GM18951 (cell line): ENCODE results near the gene PPIL1.

Experiments
- POLR2A ChIP-seq: IDR thresholded peaks from 4 replicates; pipeline ENCODE4 v1.6.1; 2011; ENCODE audit warnings: mild to moderate bottlenecking; ENCODE audit not compliant: insufficient read length, insufficient read depth; ENCODE audit errors: extremely low read depth
- in situ Hi-C: fragments of 300-500 bp; cut with MboI; formaldehyde crosslinking; loops from one replicate; pipeline ENCODE4 v1.12.0; 2022; ENCODE audit warnings: low sequenced_read_pairs, mixed read lengths, inconsistent platforms; ENCODE audit not compliant: unreplicated experiment

The PPIL1 gene

DNA sequence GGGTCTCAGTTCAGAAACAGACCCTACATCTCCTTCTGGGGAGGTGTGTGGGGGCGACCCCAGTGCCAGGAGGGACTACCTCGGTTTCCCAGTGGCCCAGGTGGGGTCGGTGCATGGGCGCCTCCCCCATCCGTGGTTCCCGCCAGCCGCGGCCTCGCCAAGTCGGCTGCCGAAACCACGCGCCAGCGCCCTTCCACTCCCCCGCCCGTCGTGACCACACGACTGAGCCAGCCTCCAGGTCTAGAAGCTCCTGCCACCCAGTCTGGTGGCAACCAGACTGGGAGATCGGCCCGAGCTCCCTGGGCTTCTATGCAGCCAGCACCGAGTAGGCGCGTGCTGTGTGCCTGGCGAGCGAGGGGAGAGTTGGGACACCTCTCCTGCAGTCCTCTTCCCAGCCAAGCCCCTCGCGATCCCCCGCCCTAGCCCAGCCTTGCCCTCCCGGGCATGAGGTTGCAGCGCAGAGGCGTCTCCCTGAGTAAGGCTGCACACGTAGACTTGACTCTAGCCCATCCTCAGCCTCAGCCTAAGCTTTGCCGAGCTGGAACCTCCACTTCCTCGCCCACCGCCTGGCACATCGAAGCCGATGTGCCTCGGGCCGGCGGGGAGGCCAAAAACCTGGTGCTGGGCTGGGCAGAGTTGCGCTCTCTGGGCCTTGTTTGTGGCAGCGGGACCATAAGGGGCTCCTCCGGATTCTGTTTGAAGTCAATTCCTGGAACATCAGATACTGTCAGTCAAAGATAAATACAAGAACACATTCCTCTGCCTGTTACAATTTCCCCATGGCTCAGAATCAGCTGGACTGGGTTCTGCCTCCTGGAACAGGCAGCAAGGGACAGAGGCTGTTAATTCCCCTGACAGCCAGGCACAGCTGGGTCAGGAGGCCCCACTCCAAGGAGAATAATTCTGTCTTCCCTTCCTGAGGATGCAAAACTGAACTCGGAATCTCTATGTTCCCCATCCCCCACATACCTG is 33.9 kb downstream of the PPIL1 start:
- no peak for TF ChIP-seq POLR2A
- in situ Hi-C loops = no loop called here

- in situ Hi-C loops = no loop called here
Observed at GRCh38 chr6:36839749-36840431, 34.7 kb downstream of the PPIL1 start.

GRCh38 chr6:36838896-36839748 is 35.5 kb downstream of the PPIL1 start, which contains the start of gene CPNE5:
Gene CPNE5 (minus strand): TSS chr6:36839444. CDS start chr6:36839377, 67 bp downstream.
- in situ Hi-C loops = no loop called here
- TF ChIP-seq POLR2A = no peak

More at GRCh38 chr6:36839749-36840431, 34.7 kb downstream of the PPIL1 start:
- TF ChIP-seq POLR2A = no peak

DNA sequence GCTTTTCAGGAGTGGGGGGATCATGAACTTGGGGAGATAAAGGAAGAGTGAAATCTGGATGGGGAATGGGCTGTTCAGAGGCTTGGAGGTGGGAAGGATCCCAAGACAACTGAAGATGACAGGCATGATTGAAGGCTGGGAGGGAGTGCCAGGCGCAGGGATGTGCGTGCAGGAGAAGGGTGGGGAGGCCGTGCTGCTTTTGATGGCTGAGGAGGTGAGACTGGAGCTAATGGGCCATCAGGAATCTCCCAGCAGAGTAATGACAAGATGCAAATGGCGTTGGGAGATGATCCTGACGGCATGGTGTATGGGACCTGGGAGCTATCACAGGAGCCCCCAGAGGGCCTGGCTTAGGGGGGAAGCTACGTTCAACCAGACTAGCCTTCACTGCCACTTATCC is 36.9 kb downstream of the PPIL1 start:
- TF ChIP-seq POLR2A = no peak
- in situ Hi-C loops = no loop called here

GRCh38 chr6:36837022-36837339 is 37.6 kb downstream of the PPIL1 start:
- in situ Hi-C loops = no loop called here
- TF ChIP-seq POLR2A = no peak

DNA sequence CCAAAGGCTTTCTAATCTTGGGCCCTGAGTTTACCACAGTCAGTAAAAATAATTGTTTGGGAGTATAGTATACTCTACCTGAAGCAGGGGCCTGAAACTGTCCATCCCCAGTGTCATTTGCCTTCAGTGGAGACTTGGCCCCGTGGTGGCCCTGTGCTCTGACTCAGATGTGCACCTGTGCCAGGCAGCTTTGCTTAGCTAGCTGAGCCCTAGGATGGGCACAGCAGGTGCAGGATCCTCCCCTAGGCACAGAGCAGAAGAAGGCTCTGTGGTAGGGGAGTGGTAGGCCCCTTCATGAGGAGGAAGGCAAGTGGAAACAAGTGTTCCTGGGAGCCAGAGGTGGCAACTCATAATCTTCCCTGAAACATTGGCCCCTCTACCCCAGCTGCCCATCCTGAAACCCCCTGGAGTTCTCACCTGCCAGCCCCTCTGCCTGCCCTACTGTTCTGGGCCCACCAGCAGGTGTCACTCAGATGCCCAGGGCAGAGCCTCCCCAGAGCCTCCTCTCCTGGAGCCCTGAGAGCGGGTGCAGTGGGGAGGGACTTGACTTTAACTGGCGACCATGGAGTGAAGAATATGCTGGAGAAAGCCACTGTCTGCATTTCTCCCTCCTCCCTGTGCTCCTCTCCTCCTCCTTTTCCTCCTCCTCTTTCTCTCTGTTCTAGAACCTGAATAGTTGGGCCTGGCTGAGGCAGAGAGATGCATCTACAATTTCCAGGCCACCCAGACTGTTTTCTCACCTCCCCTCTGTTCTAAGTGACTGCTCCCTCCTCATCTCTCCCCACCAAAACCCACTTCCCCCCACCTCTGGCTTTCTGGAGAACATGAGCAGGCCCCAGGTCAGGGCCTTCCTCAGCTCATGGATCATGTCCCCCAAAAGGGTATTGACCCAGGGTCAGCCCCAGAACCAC is 38.2 kb downstream of the PPIL1 start:
- in situ Hi-C loops = no loop called here
- no peak for TF ChIP-seq POLR2A

DNA sequence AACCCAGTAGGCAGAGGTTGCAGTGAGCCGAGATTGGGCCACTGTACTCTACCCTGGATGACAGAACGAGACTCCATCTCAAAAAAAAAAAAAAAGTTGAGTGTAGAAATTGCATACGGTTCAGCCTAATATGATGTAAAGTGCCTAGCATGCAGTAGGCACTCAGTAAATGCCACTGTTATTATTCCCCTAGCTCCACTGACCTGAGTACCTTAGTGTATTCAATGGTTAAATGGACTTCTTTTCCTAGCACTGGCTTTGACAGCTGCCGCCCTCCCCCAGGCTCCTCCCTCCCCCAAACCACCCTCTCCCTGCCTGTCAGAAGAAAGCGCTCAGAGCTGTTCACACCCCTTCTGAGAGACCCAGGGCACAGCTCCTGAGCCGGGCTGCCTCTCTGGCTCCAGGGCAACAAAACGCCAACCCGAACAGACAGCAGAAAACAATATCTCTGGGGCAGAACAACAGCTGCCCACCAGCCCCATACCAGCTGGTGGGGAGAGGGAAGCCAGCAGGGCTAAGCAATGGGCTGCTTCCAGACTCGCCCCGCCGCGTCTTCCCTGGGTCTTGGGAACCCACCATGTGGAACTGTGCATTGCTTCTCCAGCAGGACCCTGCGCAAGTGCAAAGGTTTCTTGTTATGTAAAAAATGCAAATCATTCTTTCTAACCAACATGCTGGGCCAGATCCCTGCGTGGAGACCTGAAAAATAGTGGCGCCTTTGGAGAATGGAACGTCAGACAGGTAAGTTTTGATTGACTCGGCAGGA is 39.8 kb downstream of the PPIL1 start:
- in situ Hi-C loops = no loop called here
- no peak for TF ChIP-seq POLR2A

- no peak for TF ChIP-seq POLR2A
- in situ Hi-C loops = no loop called here
Observed at GRCh38 chr6:36833182-36833789, 41.3 kb downstream of the PPIL1 start.

DNA sequence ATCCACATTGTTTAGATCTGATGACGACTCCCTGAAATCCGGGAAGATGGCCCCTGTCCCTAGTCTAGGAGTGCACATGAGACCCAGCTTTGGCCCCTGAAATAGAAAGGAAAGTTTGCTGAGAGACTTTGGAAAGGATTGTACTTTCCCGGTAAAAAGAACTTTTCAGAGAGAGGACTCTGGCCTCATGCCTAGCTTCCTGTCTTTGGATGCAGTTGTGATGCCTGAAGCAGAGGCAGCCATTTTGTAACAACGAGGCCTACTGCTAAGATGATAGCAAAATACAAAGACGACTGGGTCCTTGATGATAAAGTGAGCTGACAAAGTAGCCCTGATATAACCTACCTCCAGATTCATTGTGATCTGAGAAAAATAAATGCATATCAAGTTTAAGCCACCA is 42.3 kb downstream of the PPIL1 start:
- in situ Hi-C loops = no loop called here
- TF ChIP-seq POLR2A = no peak

DNA sequence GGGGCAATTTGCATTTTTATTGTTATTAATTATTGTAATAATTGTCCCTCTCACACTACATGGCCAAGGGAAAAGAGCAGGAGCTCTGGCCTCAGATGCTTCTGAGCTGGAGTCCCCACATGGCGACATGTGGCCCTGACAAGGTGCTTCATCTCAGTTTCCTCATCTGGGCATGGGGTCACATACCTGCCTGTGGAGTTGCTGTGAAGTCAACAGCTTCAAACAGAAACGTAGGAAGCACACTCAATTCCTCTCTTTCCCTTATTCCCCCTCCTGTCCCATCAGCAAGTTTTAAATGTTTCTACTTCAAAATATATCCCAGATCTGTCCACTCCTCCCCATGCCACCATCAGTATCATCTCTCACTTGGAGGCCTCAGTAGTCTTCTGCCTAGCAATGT is 44.0 kb downstream of the PPIL1 start:
- no peak for TF ChIP-seq POLR2A
- in situ Hi-C loops = no loop called here

DNA sequence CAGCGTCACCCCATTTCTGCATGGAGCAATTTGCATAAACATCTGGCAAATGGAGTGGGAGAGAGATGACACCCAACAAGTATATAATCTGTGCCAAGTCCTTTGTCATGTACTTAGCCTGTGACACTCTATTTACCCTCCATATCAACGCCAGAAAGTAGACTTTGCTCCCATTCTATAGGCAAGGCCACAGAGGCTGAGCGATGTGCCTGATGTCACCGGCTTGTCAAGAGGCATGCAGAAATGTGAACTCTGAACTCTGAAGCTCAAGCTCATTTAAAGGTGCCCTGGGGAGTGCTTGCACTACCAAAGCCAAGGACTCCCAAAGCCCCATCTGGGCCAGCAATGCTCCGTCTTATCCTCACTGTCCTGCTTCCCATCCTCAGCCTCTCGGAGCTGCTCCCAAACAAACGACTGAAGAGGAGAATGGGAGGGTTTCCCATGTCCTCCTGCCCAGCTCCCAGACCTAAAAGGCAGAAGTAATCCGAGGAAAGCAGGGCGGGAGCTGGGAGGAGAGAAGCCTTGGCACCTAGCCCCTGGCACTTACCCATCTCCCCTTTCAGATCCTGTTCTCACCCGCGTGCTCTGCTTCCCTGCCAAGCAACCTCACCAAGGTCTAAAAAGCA is 44.6 kb downstream of the PPIL1 start:
- no peak for TF ChIP-seq POLR2A
- in situ Hi-C loops = no loop called here
